Pancreas (tissue), 10 donors: Measurements from ENCODE around the gene USP11. TPM values are rescaled to one million over a fixed set of nuclear protein-coding genes. Genes with fewer than 3 reads are reported as not detected.

Experiments
- ATAC-seq, 4 donors: fragments of 200-7000 bp; cut with Tn5 transposase; one replicate each; pipeline versions ENCODE4 v1.8.0 to v1.9.1; 2020; ENCODE audit warnings: mild to moderate bottlenecking in 4 of 4, moderate library complexity in 4 of 4
- DNase-seq, 6 donors: peaks; one replicate each; pipeline ENCODE4 v3.0.0-alpha.2; 2020
- FAIRE-seq: peaks from 2 replicates; lab custom pipeline; 2012; peaks lifted over from hg19 to GRCh38; lab: Jason Lieb, UNC
- H3K27ac ChIP-seq, 4 donors: fragments of 200-600 bp; sonication (generic); 1 replicate in 3 of 4; 2 replicates in 1 of 4; pipeline versions ENCODE4 v1.5.0 to v1.8.0; 2020
- H3K27me3 ChIP-seq, 4 donors: fragments of 200-600 bp; one replicate each; pipeline ENCODE4 v1.8.0; 2021
- H3K36me3 ChIP-seq, 3 donors: fragments of 200-600 bp; sonication (generic) in 1 of 3; one replicate each; pipeline versions ENCODE4 v1.5.0 to v1.8.0; 2020 to 2021
- H3K4me1 ChIP-seq, 3 donors: fragments of 200-600 bp; one replicate each; pipeline ENCODE4 v1.8.0; 2021
- H3K4me3 ChIP-seq, 4 donors: fragments of 200-600 bp; sonication (generic) in 2 of 4; one replicate each; pipeline versions ENCODE4 v1.5.0 to v1.8.0; 2020 to 2021
- H3K9me3 ChIP-seq, 4 donors: fragments of 200-600 bp; one replicate each; pipeline ENCODE4 v1.8.0; 2021
- CTCF ChIP-seq, 4 donors: fragments of 200-600 bp; sonication (generic) in 3 of 4; IDR thresholded peaks; one replicate each; pipeline versions ENCODE4 v1.5.0 to v1.8.0; 2021; ENCODE audit warnings: antibody characterized with exemption in 4 of 4
- WGBS, 2 donors: extraction: QIAGEN DNeasy Blood & Tissue Kit; methylation state at CpG; one replicate each; pipeline ENCODE4 v1.1.7; 2013; 5-methylcytosine and 5-hydroxymethylcytosine counted together
- intact Hi-C, 3 donors: fragments of 100-400 bp; cut with DNase I; formaldehyde crosslinking; loops; one replicate each; pipeline versions ENCODE4 v1.11.1 to v1.14.2; 2022
- polyA plus RNA-seq, 2 donors: library from polyadenylated mRNA; stranded (reverse); fragments of 200-250 nt; gene quantifications; one replicate each; pipeline ENCODE4 v1.2.3, GENCODE V29; 2013
- total RNA-seq, 6 donors: library from RNA; stranded (reverse); fragmentation: NEBNext Ultra II Directional in 4 of 6; extraction: Animal tissue kit (Norgen Biotek cat#: 25700) in 4 of 6; gene quantifications; one replicate each; pipeline versions ENCODE4 v1.2.1 to v1.2.4, GENCODE V29; 2021 to 2023
- donor health status: healthy with polysubstance abuse.
- donor health status: DM: no; HTN: no; CAD: no; lungs with moderate emphysema.
- donor health status: DM: no; HTN: no; CAD: no.
- donor health status: control.
- donor health status: control.
- donor health status: Bipolar disorder and iron deficiency.
- donor health status: DM: yes; HTN: yes; CAD: no.
- donor health status: DM: no; HTN: no; CAD: no.
- donor health status: DM: no; HTN: no; CAD: no.
- donor health status: DM: yes; HTN: yes; CAD: no.

Gene USP11
- total and polyA plus RNA-seq, 8 donors, result 17.6 to 58.4 (median 25.3) TPM

GRCh38 chrX:47204970-47205369 lies 27.8 kb upstream of the USP11 start:
- peaks cover 9 to 82% (median 37%) of the 10 kb centered on the region in 3 donors for H3K36me3 ChIP-seq
- no peak for TF ChIP-seq CTCF (IDR thresholded peaks at IDR 0.05)
- no peaks in the 10 kb centered on the region for H3K27me3 ChIP-seq
- 81 to 87% methylated on average over 5 of the region's 5 CpGs for WGBS, 2 donors
- no peaks in the 10 kb centered on the region for H3K9me3 ChIP-seq
- H3K27ac ChIP-seq, result no peak overlapping the region
- ATAC-seq, result peak in 1 of 4 donors; percentile 16
- no peaks in the 10 kb centered on the region for H3K4me1 ChIP-seq
- FAIRE-seq, result no peak
- DNase-seq, result peak in 1 of 6 donors; percentile 2
- intact Hi-C loops, result no loop called here
- no peak overlapping the region for H3K4me3 ChIP-seq

GRCh38 chrX:47206316-47206715 lies 26.5 kb upstream of the USP11 start:
- H3K36me3 ChIP-seq, result peaks cover 7 to 81% (median 38%) of the 10 kb centered on the region in 3 donors
- no peaks in the 10 kb centered on the region for H3K9me3 ChIP-seq
- intact Hi-C loops, result no loop called here
- TF ChIP-seq CTCF (IDR thresholded peaks at IDR 0.05), result no peak
- FAIRE-seq (peak; percentile 73), DNase-seq (no peak), ATAC-seq (no peak)
- H3K27me3 ChIP-seq, result no peaks in the 10 kb centered on the region
- WGBS, 2 donors, result 74 to 75% methylated on average over 3 of the region's 3 CpGs
- H3K27ac ChIP-seq, result no peak overlapping the region
- H3K4me3 ChIP-seq, result no peak overlapping the region
- H3K4me1 ChIP-seq, result no peaks in the 10 kb centered on the region

- DNase-seq (peak in 1 of 6 donors; percentile 5), FAIRE-seq (no peak), ATAC-seq (no peak)
- Histone ChIP-seq H3K4me1 (no peaks in the 10 kb centered on the region), H3K36me3 (peaks cover 4 to 75% (median 24%) of the 10 kb centered on the region in 3 donors), H3K9me3 (no peaks in the 10 kb centered on the region), H3K27me3 (no peaks in the 10 kb centered on the region), H3K27ac (no peak overlapping the region), H3K4me3 (no peak overlapping the region)
- no peak for TF ChIP-seq CTCF (IDR thresholded peaks at IDR 0.05)
- intact Hi-C loops, result no loop called here
- 87 to 88% methylated on average over 12 of the region's 12 CpGs for WGBS, 2 donors
These were observed 24.7 kb upstream of the USP11 start for GRCh38 chrX:47208108-47208507.

- H3K27me3 ChIP-seq, result no peaks in the 10 kb centered on the region
- intact Hi-C loops, result no loop called here
- H3K27ac ChIP-seq, result no peak overlapping the region
- H3K9me3 ChIP-seq, result no peaks in the 10 kb centered on the region
- H3K36me3 ChIP-seq, result peaks cover 4 to 74% (median 20%) of the 10 kb centered on the region in 3 donors
- no peak for TF ChIP-seq CTCF (IDR thresholded peaks at IDR 0.05)
- no peak for FAIRE-seq
- no peaks in the 10 kb centered on the region for H3K4me1 ChIP-seq
- H3K4me3 ChIP-seq, result no peak overlapping the region
- no peak for ATAC-seq
- 95 to 98% methylated on average over 16 of the region's 16 CpGs for WGBS, 2 donors
- DNase-seq, result peak in 2 of 6 donors; percentile 7 to 46
These were observed 23.1 kb upstream of the USP11 start for GRCh38 chrX:47209508-47210238.
